NCI-H1417 treated with DMSO at 0.1 percent for 48 hours (cell line): ENCODE results near the gene IL36B.
"Not testable (repeated sequence)": the region's sequence is repeated elsewhere in the genome, so short reads cannot be mapped to it uniquely, and the experiment has no call there.

Source experiments
- DNase-seq: peaks from one replicate; lab custom pipeline; 2025; lab: John Stamatoyannopoulos, UW

Gene IL36B

DNA sequence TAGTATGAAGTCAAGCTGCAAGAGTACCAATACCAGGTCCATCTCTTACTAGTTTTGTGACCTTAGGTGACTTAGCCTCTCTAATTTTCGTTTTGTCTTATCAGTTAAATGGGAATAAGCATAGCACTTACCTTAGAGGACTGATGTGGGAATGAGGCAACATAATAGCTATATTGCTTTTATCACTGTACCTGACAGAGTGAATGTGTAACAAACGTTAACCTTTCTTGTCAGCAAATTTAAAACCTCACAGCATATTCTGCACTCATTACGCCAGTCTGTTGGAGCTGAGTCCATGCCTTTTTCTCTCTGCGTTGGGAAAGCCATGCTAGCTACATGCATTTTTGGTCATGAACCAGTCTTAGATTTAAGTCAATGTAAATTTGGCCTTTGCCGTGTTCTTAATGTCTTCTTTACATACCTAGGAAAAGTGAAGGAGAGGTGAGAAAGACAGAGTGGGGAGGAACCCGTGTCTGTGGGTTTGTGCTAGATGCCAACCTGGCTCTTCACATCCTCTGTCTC lies at the start of gene IL36B:
IL36B (minus strand) TSS at position 472 of the 522 bp plus-strand sequence.
- no peak for DNase-seq

DNA sequence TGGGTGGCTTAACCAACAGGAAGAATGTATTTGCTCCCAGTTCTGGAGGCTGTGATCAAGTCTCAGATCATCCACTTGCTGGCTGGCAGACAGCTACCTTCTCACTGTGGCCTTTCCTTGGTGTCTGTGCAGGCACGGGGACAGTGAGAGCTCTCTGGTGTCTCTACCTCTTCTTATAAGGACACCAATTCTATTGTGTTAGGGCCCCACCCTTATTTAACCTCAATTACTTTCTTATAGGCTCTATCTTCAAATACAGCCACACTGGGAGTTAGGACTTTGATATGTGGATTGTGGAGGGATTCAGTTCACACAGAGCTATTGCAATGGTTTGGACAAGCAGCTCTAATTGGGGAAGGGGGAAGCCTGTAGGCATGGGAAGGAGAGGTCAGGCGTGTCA lies 49.5 kb upstream of the IL36B start:
- no peak for DNase-seq

DNA sequence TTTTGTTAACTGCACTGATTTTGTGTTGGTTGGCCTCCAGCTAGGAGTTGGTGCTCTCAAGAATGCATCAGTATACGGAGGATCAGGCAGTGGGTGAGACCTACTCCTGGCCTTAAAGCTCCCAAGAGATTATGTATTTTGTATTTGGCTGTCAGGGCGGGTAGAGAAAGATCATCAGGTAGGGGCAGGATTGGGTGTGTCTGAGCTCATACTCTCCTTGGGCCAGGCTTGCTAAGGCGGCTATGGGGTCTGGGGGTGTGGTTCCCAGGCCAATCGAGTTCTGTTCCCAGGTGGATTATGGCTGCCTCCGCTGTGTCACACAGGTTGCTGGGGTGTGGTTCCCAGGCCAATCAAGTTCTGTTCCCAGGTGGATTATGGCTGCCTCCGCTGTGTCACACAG lies 45.9 kb upstream of the IL36B start:
- DNase-seq = no peak

DNA sequence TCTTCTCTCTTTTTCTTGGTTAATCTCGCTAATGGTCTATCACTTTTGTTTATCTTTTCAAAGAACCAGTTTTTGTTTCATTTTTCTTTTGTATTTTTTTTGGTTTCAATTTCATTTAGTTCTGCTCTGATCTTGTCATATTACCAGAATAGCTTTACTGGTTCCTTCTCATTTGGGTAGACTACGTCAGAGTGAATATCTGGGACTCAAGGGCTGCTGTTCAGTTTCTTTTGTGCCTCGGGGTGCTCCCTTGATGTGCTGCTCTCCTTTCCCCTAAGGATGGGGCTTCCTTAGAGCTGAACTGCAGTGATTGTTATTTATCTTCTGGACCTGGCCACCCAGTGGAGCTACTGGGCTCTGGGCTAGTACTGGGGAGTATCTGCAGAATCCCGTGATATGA lies 45.4 kb upstream of the IL36B start:
- DNase-seq = no peak

DNA sequence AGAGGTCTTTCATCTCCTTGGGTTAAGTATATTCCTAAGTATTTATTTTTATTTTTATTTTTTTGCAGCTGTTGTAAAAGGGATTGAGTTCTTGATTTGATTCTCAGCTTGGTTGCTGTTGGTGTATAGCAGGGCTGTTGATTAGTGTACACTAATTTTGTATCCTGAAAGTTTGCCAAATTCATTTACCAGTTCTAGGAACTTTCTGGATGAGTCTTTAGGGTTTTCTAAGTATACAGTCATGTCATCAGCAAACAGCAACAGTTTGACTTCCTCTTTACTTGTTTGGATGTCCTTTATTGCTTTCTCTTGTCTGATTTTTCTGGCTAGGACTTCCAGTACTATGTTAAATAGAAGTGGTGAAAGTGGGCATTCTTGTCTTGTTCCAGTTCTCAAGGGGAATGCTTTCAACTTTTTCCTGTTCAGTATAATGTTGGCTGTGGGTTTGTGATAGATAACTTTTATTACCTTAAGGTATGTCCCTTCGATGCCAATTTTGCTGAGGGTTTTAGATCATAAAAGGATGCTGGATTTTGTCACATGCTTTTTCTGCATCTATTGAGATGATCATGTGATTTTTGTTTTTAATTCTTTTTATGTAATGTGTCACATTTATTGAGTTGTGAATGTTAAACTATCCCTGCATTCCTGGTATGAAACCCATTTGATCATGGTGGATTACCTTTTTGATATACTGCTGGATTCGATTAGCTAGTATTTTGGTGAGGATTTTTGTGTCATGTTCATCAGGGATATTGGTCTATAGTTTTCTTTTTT lies 44.4 kb upstream of the IL36B start:
- DNase-seq = not testable (repeated sequence)

DNA sequence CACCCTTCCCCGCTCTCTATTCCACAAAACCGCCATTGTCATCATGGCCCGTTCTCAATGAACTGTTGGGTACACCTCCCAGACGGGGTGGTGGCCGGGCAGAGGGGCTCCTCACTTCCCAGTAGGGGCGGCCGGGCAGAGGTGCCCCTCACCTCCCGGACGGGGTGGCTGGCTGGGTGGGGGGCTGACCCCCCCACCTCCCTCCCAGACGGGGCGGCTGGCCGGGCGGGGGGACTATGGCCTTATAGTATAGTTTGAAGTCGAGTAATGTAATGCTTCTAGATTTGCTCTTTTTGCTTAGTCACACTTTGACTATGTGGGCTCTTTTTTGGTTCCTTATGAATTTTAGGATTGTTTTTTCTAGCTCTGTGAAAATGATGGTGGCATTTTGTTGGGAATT lies 43.6 kb upstream of the IL36B start:
- DNase-seq = not testable (repeated sequence)

DNA sequence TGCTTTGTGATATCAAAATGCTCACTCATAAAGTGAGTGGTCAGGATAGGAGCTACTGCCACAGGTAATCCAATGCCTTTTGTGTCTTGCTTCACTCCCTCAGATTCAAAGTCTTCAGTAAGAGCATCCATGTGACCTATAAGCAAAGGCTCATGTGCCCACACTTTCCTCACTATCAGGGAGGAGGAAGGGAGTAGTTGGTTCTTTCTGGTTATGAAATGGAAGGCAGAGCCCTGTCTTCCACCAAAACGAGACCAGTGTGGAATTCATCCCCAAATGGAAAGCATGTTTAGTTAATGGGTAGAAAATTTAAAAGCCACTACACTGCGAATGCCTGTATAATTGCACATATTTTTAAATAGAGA lies 40.9 kb upstream of the IL36B start:
- DNase-seq = no peak

DNA sequence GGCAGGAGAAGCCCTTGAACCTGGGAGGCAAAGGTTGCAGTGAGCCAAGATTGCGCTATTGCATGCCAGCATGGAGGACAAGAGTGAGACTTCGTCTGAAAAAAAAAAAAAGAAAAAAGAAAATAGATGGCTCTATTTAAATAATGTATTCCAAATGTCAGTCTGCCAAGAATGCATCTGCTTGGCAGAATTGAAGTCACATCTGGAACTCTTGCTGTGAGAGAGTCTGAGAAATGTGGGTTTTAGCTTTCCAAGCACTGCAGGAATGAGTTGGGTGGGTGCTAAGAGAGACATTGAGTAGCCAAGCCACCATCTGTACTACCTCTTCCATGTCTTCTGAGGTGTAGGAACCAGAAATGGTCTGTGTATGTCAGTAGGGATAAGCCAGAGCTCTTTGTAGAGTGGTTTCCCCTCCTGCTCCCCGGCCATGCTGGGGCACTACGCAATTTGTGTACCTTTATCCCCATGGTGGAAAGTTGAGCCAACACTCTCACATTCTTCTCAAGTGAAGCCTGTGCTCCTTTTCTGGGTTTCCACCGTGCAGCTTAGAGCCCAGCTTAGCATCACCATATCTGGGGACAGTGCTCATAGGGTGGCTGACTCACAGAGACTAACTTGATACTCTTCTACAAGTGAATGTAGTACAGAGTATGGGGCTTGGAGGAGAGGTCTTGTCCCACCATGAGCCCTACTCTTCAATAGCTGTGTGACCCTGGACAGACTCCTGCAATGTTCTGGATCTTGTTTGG lies 40.4 kb upstream of the IL36B start:
- DNase-seq = no peak

DNA sequence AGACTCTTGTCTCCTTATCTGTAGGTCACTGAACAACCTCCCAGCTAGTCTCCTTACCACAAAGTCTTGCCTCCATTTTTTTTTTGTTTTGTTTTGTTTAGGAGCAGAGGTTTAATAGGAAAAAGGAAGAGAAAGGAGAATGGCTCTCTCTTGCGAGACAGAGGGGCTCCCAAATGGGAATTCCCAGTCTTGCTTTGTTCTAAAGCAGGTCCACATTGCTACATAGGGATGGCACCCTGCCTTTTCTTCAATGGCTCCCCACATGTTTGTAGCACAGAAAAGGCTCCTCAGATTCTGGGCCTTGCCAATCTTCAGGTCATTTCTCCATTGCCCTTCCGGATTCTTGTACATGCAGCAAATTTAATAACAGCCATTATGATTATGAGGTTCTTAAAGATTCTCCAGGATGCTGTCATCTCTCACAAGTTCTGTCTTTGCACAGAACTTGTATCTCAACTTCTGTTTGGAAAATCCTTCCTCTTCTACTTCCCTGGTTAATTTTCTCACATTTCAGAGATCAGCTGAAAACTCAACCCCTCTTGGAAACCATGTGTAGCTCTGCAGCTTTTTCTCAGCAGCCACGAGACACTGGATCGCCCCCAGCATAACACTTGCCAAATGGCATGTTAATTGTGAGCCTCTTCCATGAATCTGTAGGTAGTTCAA lies 38.7 kb upstream of the IL36B start:
- no peak for DNase-seq

DNA sequence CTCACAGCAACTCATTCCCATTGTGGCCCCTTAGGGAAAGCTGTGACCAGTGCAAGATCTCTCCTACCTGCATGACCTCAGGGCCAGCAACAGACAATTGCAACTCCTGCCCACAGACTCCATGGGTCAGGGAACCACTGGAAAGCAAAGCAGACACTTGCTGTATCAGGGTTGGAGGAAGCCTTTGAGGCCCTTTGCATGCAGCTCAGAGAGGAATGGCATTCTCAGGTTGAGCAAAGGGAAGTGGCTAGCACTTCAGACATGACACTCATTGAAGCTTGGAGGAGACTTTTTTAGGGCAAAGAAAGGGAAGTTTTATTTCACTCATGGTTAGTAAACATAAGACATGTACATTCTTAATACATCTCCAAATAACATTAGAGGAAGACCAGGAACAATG lies 37.2 kb upstream of the IL36B start:
- DNase-seq = no peak

DNA sequence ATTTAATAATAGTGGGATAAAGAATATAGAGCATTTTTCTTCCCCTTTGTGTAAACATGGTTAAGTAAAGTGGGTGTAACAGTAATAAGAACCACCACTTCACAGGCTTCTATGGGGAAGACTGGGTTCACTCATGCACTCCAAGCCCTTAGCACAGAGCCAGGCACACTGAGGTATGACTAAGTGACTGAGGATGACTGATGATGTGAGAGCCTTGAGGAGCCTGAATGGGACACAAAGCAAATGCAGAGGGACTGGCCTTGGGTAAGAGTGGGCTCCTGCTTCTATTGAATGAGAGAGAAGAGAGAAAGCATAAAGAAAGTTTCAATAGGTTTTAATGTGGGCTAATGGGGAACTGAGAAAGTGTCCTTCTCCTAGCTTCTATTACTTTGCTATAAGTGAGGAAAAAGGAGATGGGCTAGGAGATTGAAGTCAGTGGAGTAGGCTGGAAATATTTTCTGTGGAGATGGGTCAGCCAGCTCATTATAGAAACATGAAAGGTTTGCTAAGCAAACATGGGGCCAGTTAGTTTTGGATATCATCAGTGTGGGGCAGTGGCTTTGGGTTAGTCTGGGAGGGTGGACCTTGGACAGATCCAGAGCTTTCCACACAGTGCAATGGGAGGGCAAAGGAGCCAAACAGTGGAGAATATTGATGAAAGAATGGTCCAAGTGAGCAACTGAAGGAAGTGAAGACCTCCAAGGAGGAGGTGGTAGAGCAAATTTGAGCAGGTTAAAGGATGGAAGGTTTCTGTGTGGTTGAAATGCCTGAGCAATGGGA lies 35.7 kb upstream of the IL36B start:
- DNase-seq = no peak

DNA sequence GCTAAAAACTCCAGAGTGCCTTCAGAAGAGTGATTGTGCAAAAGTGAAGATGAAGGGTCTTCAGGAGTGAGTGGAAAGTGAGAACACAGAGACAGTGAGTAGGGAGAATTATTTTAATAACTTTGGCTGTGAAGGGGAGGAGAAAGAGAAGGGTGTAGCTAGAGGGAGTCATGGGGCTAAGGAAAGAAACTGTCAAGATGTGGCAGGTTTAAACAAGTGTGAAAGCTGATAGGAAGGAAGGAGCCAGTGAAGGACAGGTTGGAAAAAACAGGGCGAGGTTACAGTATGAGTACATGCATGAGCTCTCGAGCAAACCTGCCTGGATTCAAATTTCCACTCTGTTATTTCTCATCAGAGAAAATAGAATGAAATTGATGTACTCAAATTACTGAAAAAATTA lies 32.9 kb upstream of the IL36B start:
- DNase-seq = no peak

DNA sequence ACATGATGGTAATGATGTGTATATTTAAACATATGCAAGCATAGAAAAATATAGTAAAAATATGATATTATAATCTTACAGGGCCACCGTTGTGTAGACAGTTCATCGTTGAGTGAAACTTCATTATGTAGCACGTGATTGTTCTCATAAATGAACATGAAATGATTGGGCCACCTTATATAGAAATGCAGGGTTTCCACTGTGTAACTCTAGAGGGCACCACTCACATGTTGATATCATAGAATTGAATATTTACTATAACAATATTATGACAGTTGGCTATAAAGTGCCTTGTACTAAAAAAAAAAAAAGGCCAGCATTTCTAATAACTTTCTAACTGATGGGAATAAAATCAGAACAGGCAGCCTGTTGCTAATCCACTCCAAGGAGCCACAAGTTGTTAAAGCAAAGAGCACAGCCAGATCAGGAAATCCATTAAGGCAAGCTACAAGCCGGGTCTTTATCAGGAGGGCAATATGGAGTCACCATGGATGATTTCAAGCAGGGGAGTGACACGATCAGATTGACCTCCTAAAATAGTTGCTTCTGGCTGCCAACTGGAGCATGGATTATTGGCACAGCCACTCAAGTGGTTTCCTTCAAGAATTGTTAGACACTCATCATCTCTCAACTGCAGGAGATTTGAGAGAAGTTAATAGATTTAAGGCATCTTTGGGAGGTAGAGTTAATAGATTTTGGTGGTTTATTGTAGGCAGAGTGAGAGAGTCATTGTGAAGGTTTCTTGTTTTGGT lies 31.8 kb upstream of the IL36B start:
- DNase-seq = no peak

DNA sequence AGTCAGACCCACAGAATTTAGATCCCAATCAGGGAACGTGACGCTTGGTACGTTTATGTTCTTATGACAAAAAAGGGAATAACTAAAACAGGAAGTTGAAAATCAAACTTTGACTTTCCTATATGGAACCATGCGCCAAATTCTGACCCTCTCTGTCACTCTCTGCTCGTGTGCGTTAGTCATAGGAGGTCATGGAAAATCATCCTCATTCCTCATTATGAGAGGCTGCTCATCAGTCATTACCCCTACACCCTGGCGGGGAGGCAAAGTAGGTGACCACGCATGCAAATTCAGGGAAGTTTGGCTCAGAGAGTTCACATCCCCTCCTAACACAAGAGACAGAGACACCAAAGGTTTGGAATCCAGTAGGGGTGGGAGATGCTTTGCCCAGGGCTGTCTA lies 30.6 kb upstream of the IL36B start:
- DNase-seq = no peak

DNA sequence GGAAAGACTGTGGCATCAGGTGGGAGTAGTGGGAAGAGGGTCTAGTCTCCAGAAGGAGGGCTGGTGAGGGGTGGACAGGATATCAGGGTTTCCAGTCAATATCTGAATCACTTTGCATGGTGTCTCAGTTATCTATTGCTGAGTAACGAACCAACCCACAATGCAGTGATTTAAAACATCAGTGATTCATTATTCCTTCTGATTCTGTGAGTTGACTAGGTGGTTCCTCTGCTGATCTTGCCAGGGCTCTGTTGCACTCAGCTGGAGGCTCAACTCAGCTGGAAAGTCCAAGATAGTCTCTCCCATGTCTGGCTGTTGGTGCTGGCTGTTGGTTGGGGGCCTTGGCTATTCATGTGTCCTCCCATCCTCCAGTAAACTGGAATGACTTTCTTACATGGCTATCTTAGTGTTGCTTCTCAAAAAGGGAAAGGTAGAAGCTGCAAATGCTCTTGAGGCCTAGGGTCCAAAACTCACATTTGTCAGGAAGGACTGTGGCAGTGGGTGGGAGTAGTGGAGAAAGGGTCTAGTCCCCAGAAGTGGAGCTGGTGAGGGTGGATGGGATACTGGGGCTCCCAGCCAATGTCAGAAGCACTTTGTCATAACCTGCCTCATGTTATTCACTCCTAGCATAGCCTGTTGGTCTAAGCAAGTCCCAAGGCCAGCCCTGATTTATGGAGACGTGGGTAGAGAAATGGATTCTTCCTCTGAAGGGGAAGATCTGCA lies 29.0 kb upstream of the IL36B start:
- DNase-seq = no peak

DNA sequence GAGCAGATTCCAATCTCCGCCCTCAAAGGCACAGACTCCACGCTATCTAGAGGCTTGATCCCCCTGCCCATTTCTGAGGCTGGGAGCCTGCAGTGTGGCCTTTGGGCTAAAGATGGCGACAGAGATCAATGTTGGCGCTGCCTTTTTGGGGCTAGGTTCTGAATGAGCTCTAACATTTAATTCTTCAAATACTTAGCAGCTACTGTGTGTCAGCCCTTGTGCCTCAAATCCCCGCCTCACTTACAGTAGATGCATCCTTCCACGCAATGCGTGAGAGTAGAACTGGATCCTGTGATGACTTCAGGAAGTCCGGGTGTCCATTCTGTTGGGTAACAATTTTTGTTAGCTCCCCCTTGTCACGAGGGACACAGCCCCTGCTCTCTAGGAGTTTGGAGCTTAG lies 27.5 kb upstream of the IL36B start:
- DNase-seq = no peak

DNA sequence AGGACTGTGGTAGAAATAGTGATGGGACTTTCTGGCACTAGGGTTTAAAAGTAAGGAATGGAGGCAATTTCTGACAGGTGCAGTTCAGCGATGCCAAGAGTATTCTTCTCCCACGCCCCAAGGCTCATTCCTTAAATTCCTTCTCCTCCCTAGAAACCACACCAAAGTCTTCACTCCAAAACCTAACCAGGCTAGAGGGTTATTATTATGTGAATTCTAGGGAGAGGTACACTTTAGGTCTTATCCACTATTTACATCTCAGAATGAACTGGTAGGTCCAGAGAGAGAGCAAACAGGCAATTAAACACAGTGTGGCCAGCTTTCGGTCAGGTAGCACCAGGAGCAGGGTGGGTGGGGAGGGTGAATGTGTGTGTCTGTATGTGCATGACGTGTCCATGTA lies 26.5 kb upstream of the IL36B start:
- DNase-seq = no peak

DNA sequence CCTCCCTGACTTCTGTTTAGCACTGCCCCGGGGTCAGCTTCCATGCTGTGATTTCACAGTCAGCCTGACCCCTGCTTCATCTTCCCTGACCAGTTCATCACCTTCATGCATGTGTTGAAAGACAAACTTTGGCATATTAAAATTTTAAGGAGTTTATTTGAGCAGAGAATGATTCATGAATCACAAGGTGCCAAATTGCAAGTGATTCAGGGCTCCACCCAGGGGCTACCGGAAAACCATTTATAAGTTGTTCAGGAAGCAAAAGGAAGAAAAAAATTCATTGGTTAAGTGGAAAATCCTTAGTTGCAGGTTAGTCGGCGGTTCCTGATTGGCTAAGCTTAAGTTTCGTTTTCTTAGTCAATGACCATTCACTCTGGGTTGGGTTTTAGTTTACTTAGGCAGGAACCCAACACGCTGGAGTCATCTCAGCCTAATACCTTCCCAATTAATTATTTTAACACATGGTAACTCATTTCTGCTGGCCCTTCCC lies 25.7 kb upstream of the IL36B start:
- no peak for DNase-seq

DNA sequence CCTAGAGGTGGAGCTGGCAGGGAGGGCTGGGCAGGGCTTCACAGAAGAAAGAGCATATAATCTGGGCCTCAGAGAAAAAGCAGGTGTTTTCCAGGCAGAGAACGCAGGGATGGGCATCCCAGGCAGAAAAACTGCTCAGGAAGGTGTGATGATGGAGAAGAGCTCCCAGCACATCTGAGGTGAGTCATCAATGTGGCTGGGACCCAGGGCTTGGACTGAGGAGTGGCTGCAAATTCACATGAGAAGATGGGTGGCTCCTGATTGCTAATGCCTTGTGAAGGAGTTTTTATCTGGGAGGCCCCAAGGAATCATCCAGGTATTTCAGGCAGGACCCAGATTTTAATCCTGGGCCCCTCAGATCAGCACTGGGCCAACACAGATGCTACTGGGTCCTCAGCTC lies 25.3 kb upstream of the IL36B start:
- DNase-seq = no peak

DNA sequence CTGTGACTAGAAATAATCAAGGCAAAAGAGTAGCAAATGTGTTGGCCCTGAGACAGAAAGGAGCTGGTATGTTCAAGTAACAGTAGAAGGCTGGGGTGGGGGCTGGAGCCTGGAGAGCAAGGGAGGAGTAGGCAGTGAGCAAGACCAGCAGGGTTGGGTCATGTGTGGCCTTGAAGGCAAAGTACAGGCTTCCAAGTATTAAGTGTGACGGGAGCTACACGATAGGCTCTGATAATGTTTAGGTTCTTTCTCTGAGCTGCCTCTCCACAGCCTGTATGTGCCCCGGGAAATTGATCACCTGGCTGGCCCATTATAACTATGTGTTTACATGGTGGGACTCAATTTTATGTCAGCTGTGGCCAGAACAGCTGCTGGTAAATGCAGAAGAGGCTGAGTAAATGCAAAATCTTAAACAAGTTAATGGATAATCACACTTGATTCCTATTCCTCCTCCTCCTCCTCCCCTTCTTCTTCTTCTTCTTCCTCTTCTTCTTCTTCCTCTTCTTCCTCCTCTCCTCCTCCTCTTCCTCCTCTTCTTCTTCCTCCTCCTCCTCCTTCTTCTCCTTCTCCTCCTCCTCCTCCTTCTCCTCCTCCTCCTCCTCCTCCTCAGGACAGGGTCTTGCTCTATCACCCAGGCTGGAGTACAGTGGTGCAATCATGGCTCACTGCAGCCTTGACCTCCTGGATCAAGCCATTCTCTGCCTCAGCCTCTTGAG lies 24.4 kb upstream of the IL36B start:
- DNase-seq = no peak
